Central memory CD8-positive, alpha-beta T cell (primary cell): ENCODE data around the gene MACROD2.
"Not testable (repeated sequence)": the region's sequence is repeated elsewhere in the genome, so short reads cannot be mapped to it uniquely, and the experiment has no call there.

Source experiments
- ATAC-seq: fragments of 150-1000 bp; cut with Tn5 transposase; replicated peaks from 2 replicates; pipeline ENCODE4 v1.10.0; 2022; ENCODE audit warnings: mild to moderate bottlenecking, moderate FRiP score, moderate number of reproducible peaks; ENCODE audit not compliant: poor library complexity, severe bottlenecking; ENCODE audit errors: extremely low read depth
- DNase-seq, 2 donors: peaks; one replicate each; pipeline ENCODE4 v3.0.0; 2021; ENCODE audit warnings: low spot score in 2 of 2
- H3K27ac Mint-ChIP-seq: one replicate; pipeline ENCODE4 v1.8.0; 2022; ENCODE audit warnings: low read depth, mild to moderate bottlenecking, moderate library complexity, mixed read lengths
- H3K27me3 Mint-ChIP-seq: one replicate; pipeline ENCODE4 v1.8.0; 2022; ENCODE audit warnings: mixed read lengths
- H3K36me3 Mint-ChIP-seq: one replicate; pipeline ENCODE4 v1.8.0; 2022; ENCODE audit warnings: mild to moderate bottlenecking, moderate library complexity, mixed read lengths; ENCODE audit not compliant: insufficient read depth
- H3K4me1 Mint-ChIP-seq: one replicate; pipeline ENCODE4 v1.8.0; 2022; ENCODE audit warnings: mixed read lengths
- H3K4me3 Mint-ChIP-seq: one replicate; pipeline ENCODE4 v1.8.0; 2022; ENCODE audit warnings: mild to moderate bottlenecking, moderate library complexity, mixed read lengths
- H3K9me3 Mint-ChIP-seq: one replicate; pipeline ENCODE4 v1.8.0; 2022; ENCODE audit warnings: mixed read lengths

MACROD2 gene

GRCh38 chr20:14924433-14924832 is 929.1 kb downstream of the MACROD2 start:
- ATAC-seq, result no peak
- H3K9me3 Mint-ChIP-seq, result peaks cover 12% of the 10 kb centered on the region
- H3K27ac Mint-ChIP-seq, result no peak overlapping the region
- H3K27me3 Mint-ChIP-seq, result no peaks in the 10 kb centered on the region
- no peak for DNase-seq
- no peak overlapping the region for H3K4me3 Mint-ChIP-seq
- H3K36me3 Mint-ChIP-seq, result no peaks in the 10 kb centered on the region
- no peaks in the 10 kb centered on the region for H3K4me1 Mint-ChIP-seq

- no peak overlapping the region for H3K27ac Mint-ChIP-seq
- H3K4me1 Mint-ChIP-seq, result no peaks in the 10 kb centered on the region
- no peaks in the 10 kb centered on the region for H3K27me3 Mint-ChIP-seq
- H3K9me3 Mint-ChIP-seq, result peaks cover 12% of the 10 kb centered on the region
- H3K36me3 Mint-ChIP-seq, result no peaks in the 10 kb centered on the region
- H3K4me3 Mint-ChIP-seq, result no peak overlapping the region
- DNase-seq, result no peak
- no peak for ATAC-seq
These were observed 930.0 kb downstream of the MACROD2 start for GRCh38 chr20:14925300-14925699.

- not testable (repeated sequence) for H3K27ac Mint-ChIP-seq, H3K36me3 Mint-ChIP-seq, H3K4me1 Mint-ChIP-seq, ATAC-seq, H3K27me3 Mint-ChIP-seq, H3K4me3 Mint-ChIP-seq, DNase-seq
- peaks cover 12% of the 10 kb centered on the region for H3K9me3 Mint-ChIP-seq
These were observed 931.1 kb downstream of the MACROD2 start for GRCh38 chr20:14926436-14926835.

GRCh38 chr20:14928083-14928482 is 932.8 kb downstream of the MACROD2 start:
- ATAC-seq (no peak), DNase-seq (no peak)
- Mint-ChIP-seq H3K36me3 (no peaks in the 10 kb centered on the region), H3K4me3 (no peak overlapping the region), H3K9me3 (peaks cover 10% of the 10 kb centered on the region), H3K27me3 (no peaks in the 10 kb centered on the region), H3K27ac (no peak overlapping the region), H3K4me1 (no peaks in the 10 kb centered on the region)

GRCh38 chr20:14929388-14929787 is 934.1 kb downstream of the MACROD2 start:
- no peaks in the 10 kb centered on the region for H3K4me1 Mint-ChIP-seq
- no peak overlapping the region for H3K27ac Mint-ChIP-seq
- no peaks in the 10 kb centered on the region for H3K27me3 Mint-ChIP-seq
- DNase-seq (no peak), ATAC-seq (no peak)
- no peak overlapping the region for H3K4me3 Mint-ChIP-seq
- H3K9me3 Mint-ChIP-seq, result peaks cover 5% of the 10 kb centered on the region
- H3K36me3 Mint-ChIP-seq, result no peaks in the 10 kb centered on the region

GRCh38 chr20:14932040-14932439 is 936.7 kb downstream of the MACROD2 start:
- ATAC-seq, result no peak
- no peaks in the 10 kb centered on the region for H3K36me3 Mint-ChIP-seq
- no peaks in the 10 kb centered on the region for H3K27me3 Mint-ChIP-seq
- no peak overlapping the region for H3K27ac Mint-ChIP-seq
- no peaks in the 10 kb centered on the region for H3K4me1 Mint-ChIP-seq
- DNase-seq, result no peak
- no peak overlapping the region for H3K4me3 Mint-ChIP-seq
- peaks cover 6% of the 10 kb centered on the region for H3K9me3 Mint-ChIP-seq

- no peak for DNase-seq
- no peak for ATAC-seq
- Mint-ChIP-seq H3K9me3 (peaks cover 15% of the 10 kb centered on the region), H3K27ac (no peak overlapping the region), H3K27me3 (no peaks in the 10 kb centered on the region), H3K4me3 (no peak overlapping the region), H3K4me1 (no peaks in the 10 kb centered on the region), H3K36me3 (no peaks in the 10 kb centered on the region)
These were observed 940.0 kb downstream of the MACROD2 start for GRCh38 chr20:14935285-14935684.

GRCh38 chr20:14937021-14937420 is 941.7 kb downstream of the MACROD2 start:
- Mint-ChIP-seq H3K27me3 (no peaks in the 10 kb centered on the region), H3K9me3 (peaks cover 15% of the 10 kb centered on the region), H3K4me1 (no peaks in the 10 kb centered on the region), H3K4me3 (no peak overlapping the region), H3K27ac (no peak overlapping the region), H3K36me3 (no peaks in the 10 kb centered on the region)
- no peak for ATAC-seq
- no peak for DNase-seq

- Mint-ChIP-seq H3K27ac (no peak overlapping the region), H3K9me3 (peaks cover 15% of the 10 kb centered on the region), H3K4me1 (no peaks in the 10 kb centered on the region), H3K36me3 (no peaks in the 10 kb centered on the region), H3K27me3 (no peaks in the 10 kb centered on the region), H3K4me3 (no peak overlapping the region)
- DNase-seq, result no peak
- ATAC-seq, result no peak
These were observed 942.5 kb downstream of the MACROD2 start for GRCh38 chr20:14937846-14938245.

- Mint-ChIP-seq H3K9me3 (peaks cover 19% of the 10 kb centered on the region), H3K36me3 (no peaks in the 10 kb centered on the region), H3K4me1 (no peaks in the 10 kb centered on the region), H3K27me3 (no peaks in the 10 kb centered on the region), H3K27ac (no peak overlapping the region), H3K4me3 (no peak overlapping the region)
- DNase-seq (no peak), ATAC-seq (no peak)
These were observed 952.2 kb downstream of the MACROD2 start for GRCh38 chr20:14947536-14947935.

GRCh38 chr20:14947946-14948345 is 952.6 kb downstream of the MACROD2 start:
- ATAC-seq, result no peak
- H3K36me3 Mint-ChIP-seq, result no peaks in the 10 kb centered on the region
- H3K4me3 Mint-ChIP-seq, result no peak overlapping the region
- H3K9me3 Mint-ChIP-seq, result peaks cover 19% of the 10 kb centered on the region
- no peaks in the 10 kb centered on the region for H3K27me3 Mint-ChIP-seq
- DNase-seq, result no peak
- H3K4me1 Mint-ChIP-seq, result no peaks in the 10 kb centered on the region
- H3K27ac Mint-ChIP-seq, result no peak overlapping the region

GRCh38 chr20:14948416-14948815 is 953.1 kb downstream of the MACROD2 start:
- H3K4me3 Mint-ChIP-seq, result no peak overlapping the region
- peaks cover 19% of the 10 kb centered on the region for H3K9me3 Mint-ChIP-seq
- H3K27me3 Mint-ChIP-seq, result no peaks in the 10 kb centered on the region
- no peaks in the 10 kb centered on the region for H3K4me1 Mint-ChIP-seq
- DNase-seq, result no peak
- no peaks in the 10 kb centered on the region for H3K36me3 Mint-ChIP-seq
- H3K27ac Mint-ChIP-seq, result no peak overlapping the region
- ATAC-seq, result no peak

- Mint-ChIP-seq H3K4me1 (no peaks in the 10 kb centered on the region), H3K27ac (no peak overlapping the region), H3K36me3 (no peaks in the 10 kb centered on the region), H3K4me3 (no peak overlapping the region), H3K9me3 (peaks cover 10% of the 10 kb centered on the region), H3K27me3 (no peaks in the 10 kb centered on the region)
- no peak for ATAC-seq
- no peak for DNase-seq
These were observed 955.3 kb downstream of the MACROD2 start for GRCh38 chr20:14950633-14951032.

GRCh38 chr20:14951105-14951504 is 955.8 kb downstream of the MACROD2 start:
- Mint-ChIP-seq H3K27me3 (no peaks in the 10 kb centered on the region), H3K27ac (no peak overlapping the region), H3K4me1 (no peaks in the 10 kb centered on the region), H3K4me3 (no peak overlapping the region), H3K9me3 (peaks cover 9% of the 10 kb centered on the region), H3K36me3 (no peaks in the 10 kb centered on the region)
- DNase-seq (no peak), ATAC-seq (no peak)
